A673 (cell line): ENCODE results near the gene FLT1.

Experiments
- CTCF ChIP-seq: fragments of 300-800, 200-600 bp; sonication (generic); conservative IDR thresholded peaks from 2 replicates; pipeline ENCODE4 v1.5.1; 2017; ENCODE audit warnings: low read depth, mild to moderate bottlenecking, antibody characterized with exemption, low read length, moderate library complexity, mixed read lengths
- EZH2 ChIP-seq: fragments of 200-600 bp; sonication (generic); IDR thresholded peaks from 2 replicates; pipeline ENCODE4 v1.6.1; 2017; ENCODE audit warnings: borderline replicate concordance, low read depth, mild to moderate bottlenecking, mixed read lengths, antibody characterized with exemption, low read length; ENCODE audit not compliant: poor library complexity, severe bottlenecking

DNA sequence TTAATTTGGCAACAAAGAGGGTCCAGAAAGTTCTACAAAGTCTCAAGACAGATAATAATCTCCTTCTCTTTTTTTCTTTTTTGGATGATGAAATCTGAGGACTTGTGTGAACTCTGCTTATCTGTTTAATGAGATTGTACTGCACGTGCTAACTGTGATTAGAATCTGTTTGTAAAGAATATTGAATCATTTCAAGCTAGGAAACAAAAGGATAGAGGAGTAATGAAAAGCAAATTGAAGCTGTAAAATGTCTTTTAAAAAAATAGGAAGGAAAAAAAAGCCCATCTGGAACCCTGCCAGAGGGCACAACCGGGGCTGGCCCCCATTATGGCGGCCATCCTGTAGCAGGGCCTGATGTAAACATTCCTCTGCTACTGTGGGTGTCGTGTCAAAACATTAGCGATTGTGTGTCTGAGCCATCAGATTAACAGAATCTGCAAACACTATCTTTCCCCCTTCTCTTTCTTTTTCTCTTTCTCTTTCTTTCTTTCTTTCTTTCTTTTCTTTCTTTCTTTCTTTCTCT is 83.0 kb downstream of the FLT1 start:
- TF ChIP-seq EZH2 = no peak
- no peak for TF ChIP-seq CTCF
